GM18502 (cell line): Measurements from ENCODE around the gene EID3.
"Not testable (repeated sequence)": the region's sequence is repeated elsewhere in the genome, so short reads cannot be mapped to it uniquely, and the experiment has no call there.

Experiments used
- ATAC-seq: cut with Tn5 transposase; IDR thresholded peaks from one replicate; pipeline ENCODE4 v1.9.1; 2021; ENCODE audit warnings: mild to moderate bottlenecking; ENCODE audit not compliant: unreplicated experiment, poor library complexity

The EID3 gene

GRCh38 chr12:104303538-104304151, at the start of gene EID3:
Gene EID3, plus strand, starts transcription at chr12:104303739. Its CDS starts 196 bp downstream, at chr12:104303935.
- ATAC-seq = peak; percentile 92

- no peak for ATAC-seq
Observed at GRCh38 chr12:104257913-104258472, 45.5 kb upstream of the EID3 start.

GRCh38 chr12:104258476-104259067, 45.0 kb upstream of the EID3 start:
- ATAC-seq = no peak

GRCh38 chr12:104263026-104263425, 40.5 kb upstream of the EID3 start:
- no peak for ATAC-seq

GRCh38 chr12:104263580-104264358, 39.8 kb upstream of the EID3 start:
- no peak for ATAC-seq

- not testable (repeated sequence) for ATAC-seq
Observed at GRCh38 chr12:104265436-104265835, 38.1 kb upstream of the EID3 start.

- no peak for ATAC-seq
Observed at GRCh38 chr12:104272938-104273337, 30.6 kb upstream of the EID3 start.

GRCh38 chr12:104273503-104273902, 30.0 kb upstream of the EID3 start:
- no peak for ATAC-seq

- no peak for ATAC-seq
Observed at GRCh38 chr12:104274811-104275210, 28.7 kb upstream of the EID3 start.

GRCh38 chr12:104275689-104276088, 27.9 kb upstream of the EID3 start:
- ATAC-seq = no peak

GRCh38 chr12:104276273-104277131, 27.0 kb upstream of the EID3 start:
- peak; percentile 71 for ATAC-seq

GRCh38 chr12:104279164-104279563, 24.4 kb upstream of the EID3 start:
- no peak for ATAC-seq

- no peak for ATAC-seq
Observed at GRCh38 chr12:104280111-104280510, 23.4 kb upstream of the EID3 start.

GRCh38 chr12:104280717-104281458, 22.7 kb upstream of the EID3 start:
- ATAC-seq = no peak

GRCh38 chr12:104281636-104282035, 21.9 kb upstream of the EID3 start:
- no peak for ATAC-seq

- no peak for ATAC-seq
Observed at GRCh38 chr12:104282109-104282508, 21.4 kb upstream of the EID3 start.

GRCh38 chr12:104285740-104286515, 17.6 kb upstream of the EID3 start:
- ATAC-seq = no peak

GRCh38 chr12:104286516-104287482, 16.7 kb upstream of the EID3 start:
- peak; percentile 90 for ATAC-seq
